ENCODE measurements around the gene LARP4B. TPM values are rescaled to one million over a fixed set of nuclear protein-coding genes. Genes with fewer than 3 reads are reported as not detected.
A peak's percentile ranks its signal among the peaks of the same experiment; 100 is the strongest.

LARP4B gene
- 10 to 100 TPM; 36.8 to 57.4 (median 48.5) TPM for polyA plus RNA-seq (ENCODE audit: insufficient read length in 4 of 4)

DNA sequence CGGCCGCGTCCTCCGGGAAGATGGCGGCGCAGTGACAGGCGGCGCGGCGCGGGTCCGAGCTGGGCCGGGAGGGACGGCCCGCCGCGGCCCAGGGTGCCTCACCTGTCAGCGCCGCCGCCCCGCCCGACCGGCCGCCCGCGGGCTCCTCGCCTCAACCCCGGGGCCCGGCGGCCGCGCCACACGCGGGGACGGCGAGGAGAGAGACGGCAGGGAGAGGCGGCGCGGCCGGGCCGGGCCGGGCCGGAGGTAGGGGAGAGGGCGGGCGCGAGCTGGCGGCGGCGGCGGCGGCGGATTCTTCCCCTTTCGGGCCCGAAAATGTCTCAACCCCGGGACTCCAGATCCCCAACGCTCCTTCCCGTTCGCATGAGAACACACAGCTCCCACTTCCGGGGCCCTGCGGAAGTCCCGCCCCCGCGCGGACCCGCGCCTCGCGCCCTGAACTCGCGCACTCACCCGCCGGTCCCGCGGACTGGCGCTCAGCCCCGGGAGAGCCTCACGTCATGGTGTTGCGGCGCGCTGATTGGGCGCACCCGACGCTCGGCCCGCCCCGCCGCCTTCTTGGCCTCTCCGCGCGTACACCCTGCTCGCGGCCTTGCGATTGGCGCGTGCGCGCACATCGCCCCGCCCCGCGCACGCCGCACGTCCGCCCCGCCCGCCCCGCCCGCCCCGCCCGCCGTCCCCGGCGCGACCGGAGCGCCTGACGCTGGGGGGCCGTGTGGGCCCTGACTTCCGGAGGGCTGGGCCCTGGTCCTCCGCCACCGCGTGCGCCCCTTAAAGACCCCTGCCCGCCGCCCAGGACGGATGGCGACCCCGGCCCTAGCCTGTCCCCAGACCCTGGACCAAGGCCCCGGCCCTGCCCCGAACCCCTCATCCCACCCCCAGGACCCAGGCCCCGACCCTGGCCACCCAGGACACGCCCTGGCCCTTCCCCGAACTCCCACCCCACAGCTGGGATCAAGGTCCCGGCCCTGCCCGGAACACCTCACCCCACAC, at the start of gene LARP4B:
LARP4B (minus strand) TSS at position 380 of the 993 bp plus-strand sequence. CDS start 45,984 bp downstream, outside the sequence.
- DNase-seq (ENCODE audit: low read depth in 4 of 4, low spot score in 2 of 4) = peak; percentile 81 to 93 (median 90)

DNA sequence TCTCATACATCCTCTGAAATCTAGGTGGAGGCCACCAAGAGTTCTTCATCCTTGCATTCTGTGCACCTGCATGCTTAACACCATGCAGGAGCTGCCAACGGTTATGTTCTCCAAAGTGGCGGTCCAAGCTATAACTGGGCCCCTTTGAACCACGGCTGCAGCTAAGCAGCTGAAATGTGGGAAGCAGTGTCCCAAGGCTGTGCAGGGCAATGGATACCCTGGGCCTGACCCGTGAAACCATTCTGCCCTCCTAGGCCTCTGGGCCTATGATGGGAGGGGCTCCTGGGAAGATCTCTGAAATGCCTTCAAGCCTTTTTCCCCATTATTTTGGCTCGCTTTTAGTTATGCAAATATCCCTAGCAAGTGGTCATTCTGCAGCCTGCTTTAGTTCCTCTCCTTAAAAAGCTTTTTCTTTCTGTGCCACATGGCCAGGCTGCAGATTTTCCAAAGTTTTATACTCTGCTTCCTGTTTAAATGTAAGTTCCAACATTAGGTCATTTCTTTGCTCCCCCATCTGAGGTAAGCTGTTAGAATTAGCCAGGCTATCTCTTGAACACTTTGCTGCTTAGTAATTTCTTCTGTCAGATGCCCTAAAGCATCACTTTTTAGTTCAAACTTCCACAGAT, 49.1 kb upstream of the LARP4B start:
- no peak for DNase-seq (ENCODE audit: low read depth in 4 of 4, low spot score in 2 of 4)

- no peak for DNase-seq (ENCODE audit: low read depth in 4 of 4, low spot score in 2 of 4)
These were observed 47.4 kb upstream of the LARP4B start for GRCh38 chr10:978826-979421.

- no peak for DNase-seq (ENCODE audit: low read depth in 4 of 4, low spot score in 2 of 4)
These were observed 44.8 kb upstream of the LARP4B start for GRCh38 chr10:976316-976715.

DNA sequence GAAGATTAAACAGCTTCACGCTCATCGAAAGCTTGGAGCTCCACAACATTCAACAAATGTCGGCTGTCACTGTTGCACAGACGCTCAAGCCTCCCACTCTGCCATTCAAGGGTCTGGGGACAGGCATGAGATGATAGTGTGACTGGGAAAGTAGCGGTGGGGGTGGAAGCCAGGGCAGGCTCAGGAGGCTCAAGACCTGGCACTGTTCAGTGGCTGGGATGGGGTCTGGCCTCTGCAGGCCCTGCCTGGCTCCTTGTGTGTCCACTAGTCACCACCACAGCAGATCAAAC, 43.2 kb upstream of the LARP4B start:
- no peak for DNase-seq (ENCODE audit: low read depth in 4 of 4, low spot score in 2 of 4)

DNA sequence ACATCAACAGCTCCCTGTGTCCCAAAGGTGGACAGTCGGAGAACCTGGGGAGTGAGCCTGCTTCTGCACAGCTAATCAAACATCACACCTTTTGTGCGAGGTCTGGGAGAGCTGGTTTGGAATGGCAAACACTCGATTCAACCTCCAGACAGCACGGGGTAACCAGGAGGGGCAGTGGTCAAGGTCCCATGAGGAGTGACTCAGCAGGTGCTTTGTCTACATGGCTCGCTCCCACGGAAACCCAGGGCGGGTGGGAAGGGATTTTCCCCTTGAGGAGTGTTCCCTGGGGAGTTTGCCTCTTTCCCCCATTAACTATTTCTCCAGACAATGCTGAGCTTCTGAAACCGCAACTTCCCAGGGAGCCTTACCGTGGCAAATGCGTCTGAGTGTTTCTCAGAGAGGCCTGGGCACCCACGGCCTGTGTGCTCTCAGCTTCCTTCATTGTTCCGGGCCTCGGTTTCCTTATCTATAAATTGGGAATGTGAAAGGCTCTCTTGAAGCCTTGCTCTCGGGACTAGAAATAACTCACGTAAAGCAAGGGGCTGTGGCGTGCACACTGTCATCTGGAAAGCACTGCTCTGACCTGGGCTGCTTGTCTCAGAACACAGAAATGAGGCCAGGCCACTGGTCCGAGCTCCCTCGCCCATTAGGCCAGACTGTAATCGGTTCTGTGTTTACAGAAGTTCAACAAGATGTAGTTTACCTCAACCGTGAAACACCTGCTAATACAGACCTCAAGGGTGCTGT, 42.7 kb upstream of the LARP4B start:
- no peak for DNase-seq (ENCODE audit: low read depth in 4 of 4, low spot score in 2 of 4)

- DNase-seq (ENCODE audit: low read depth in 4 of 4, low spot score in 2 of 4) = no peak
These were observed 41.3 kb upstream of the LARP4B start for GRCh38 chr10:972763-973162.

- no peak for DNase-seq (ENCODE audit: low read depth in 4 of 4, low spot score in 2 of 4)
These were observed 40.1 kb upstream of the LARP4B start for GRCh38 chr10:971613-972012.

GRCh38 chr10:971150-971542, 39.6 kb upstream of the LARP4B start:
- DNase-seq (ENCODE audit: low read depth in 4 of 4, low spot score in 2 of 4) = peak in 1 of 4 donors; percentile 6

DNA sequence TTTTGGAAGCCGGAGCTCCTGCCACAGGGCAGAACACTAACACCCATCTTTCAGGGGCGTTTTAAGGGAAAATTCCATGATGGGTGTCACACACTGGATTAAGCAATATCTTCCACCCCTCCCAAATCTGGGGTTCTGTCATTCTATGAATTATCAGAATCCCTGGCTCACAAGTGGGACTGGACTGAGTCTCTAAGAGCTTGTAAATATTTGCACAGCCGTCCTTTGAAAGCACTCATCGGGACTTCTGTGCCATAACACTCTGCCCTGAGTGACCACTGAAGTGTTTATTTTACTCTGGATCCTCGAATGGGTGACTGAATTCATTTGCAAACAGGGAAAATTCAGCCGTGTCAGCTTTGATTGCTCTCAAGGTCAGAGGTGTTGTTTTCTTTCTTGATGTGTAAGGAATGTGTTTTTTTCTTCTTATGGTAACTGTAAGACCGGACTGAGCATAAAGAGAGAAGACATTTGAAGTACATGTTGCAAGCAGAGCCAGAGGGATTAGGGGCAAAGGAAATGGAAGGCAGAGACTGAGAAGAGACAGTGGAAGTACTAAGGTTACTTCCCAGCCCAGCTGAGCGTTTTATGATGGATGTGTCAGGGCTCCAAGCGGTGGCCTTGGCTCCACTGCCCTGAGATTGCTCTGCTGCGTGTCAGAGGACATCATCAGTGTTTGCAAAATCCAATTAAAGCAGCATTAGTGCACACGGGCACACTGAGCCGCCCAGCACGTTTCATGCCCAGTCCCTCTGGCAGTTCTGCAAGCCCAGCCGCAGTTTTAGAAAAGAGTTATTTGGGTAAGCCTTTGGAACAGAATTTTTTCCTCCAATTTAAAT, 39.0 kb upstream of the LARP4B start:
- DNase-seq (ENCODE audit: low read depth in 4 of 4, low spot score in 2 of 4) = peak in 1 of 4 donors; percentile 14

DNA sequence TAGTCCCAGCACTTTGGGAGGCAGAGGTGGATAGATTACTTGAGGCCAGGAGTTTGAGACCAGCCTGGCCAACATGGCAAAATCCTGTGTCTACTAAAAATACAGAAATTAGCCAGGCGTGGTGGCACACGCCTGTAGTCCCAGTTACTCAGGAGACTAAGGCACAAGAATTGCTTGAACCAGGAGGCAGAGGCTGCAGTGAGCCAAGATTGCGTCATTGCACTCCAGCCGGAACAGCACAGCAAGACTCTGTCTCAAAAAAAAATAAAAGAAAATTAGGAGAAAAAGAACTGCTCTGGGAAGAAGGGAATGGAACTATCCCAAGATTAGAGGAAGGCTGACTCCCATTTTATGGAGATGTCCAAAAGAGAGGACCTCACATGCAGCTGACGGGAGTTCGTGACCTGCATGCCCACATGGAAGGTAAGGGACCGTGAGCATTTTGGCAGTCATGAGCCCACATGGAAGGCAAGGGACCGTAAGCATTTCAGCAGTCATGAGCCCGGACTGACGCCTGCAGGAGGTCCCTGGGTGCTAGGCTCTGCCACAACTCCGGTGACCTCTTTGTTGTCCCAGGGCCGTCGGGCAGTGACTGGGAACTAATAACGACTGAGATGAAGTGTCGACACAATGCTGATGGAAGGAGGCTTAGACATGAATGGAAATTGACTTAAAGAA, 38.1 kb upstream of the LARP4B start:
- DNase-seq (ENCODE audit: low read depth in 4 of 4, low spot score in 2 of 4) = no peak

DNA sequence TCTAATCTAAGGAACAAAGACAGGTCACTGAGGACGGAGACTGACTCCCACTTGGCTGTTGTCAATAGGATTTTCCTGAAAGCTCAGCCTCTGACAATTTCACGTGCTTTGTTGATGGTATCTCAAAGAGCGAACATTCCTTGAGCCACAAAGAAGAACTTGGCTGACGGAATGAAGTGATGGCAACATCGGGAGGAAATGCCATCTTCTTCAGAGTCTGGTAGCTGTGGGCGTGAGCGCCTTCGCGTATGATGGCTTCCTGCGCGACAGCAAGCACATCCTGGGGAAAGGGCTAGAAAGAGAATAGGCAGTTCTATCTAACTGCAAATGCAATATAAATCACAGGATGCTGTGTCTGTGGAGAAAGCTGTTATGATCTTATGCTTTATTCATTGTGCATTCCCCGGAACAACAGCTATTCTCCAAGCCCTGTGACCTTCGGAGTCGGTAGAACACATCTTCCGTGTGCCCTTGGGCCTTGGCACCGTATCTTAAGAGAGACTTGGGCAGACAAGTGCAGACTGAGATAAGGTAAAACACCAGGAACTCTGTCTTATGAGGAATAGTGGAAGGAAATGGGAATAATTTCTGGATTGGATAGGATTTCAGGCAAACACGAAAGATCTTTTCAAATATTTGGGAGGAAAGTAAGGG, 37.2 kb upstream of the LARP4B start:
- DNase-seq (ENCODE audit: low read depth in 4 of 4, low spot score in 2 of 4) = no peak

- no peak for DNase-seq (ENCODE audit: low read depth in 4 of 4, low spot score in 2 of 4)
These were observed 35.1 kb upstream of the LARP4B start for GRCh38 chr10:966466-967235.

- no peak for DNase-seq (ENCODE audit: low read depth in 4 of 4, low spot score in 2 of 4)
These were observed 33.5 kb upstream of the LARP4B start for GRCh38 chr10:964988-965417.

GRCh38 chr10:964321-964987, 32.9 kb upstream of the LARP4B start:
- no peak for DNase-seq (ENCODE audit: low read depth in 4 of 4, low spot score in 2 of 4)

DNA sequence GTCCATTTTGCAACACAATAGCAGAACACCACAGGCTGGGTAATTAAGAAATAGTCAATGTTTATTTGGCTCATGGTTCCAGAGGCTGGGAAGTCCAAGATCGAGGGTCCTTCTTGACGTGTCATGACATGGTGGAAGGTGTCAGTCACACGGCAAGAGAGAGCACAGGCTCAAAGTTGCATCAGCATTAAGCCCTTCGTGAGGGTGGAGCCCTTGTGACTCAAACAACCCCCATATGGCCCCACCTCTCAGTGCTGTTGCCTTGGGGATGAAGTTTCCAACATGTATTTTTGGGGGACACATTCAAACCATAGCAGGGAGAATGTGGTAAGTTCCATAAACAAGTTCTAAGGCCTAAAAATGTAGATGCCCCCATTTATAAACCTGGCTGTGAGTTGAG, 32.1 kb upstream of the LARP4B start:
- DNase-seq (ENCODE audit: low read depth in 4 of 4, low spot score in 2 of 4) = no peak

GRCh38 chr10:963186-963585, 31.7 kb upstream of the LARP4B start:
- no peak for DNase-seq (ENCODE audit: low read depth in 4 of 4, low spot score in 2 of 4)

DNA sequence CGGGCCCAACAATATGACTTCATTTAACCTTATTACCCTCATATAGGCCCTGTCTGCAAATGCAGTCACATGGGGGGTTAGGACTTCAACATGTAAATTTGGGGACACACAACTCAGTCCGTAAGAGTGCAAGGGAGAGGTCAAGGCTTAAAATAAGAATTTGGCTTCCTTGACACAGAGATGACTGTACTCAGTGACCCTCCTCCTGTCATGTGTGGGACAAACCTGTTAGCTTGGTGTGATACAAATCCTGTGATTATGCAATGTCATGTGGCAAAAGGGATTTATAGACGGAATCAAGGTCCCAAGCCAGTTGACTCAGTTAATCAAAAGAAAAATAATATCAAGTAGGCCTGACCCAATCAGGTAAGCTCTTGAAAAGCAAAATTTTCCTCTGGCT, 30.8 kb upstream of the LARP4B start:
- no peak for DNase-seq (ENCODE audit: low read depth in 4 of 4, low spot score in 2 of 4)
